Hepatocyte (in vitro differentiated cells): ENCODE measurements around the gene SATB2. TPM values are rescaled to one million over a fixed set of nuclear protein-coding genes. Genes with fewer than 3 reads are reported as not detected.

ENCODE experiments used
- DNase-seq: peaks from one replicate; pipeline ENCODE4 v3.0.0-alpha.2; 2016; ENCODE audit warnings: low spot score
- H2AFZ ChIP-seq: fragments of 200-600 bp; sonication (generic); 2 replicates; pipeline ENCODE4 v1.6.0; 2016; ENCODE audit warnings: antibody characterized with exemption, mild to moderate bottlenecking
- H3K27ac ChIP-seq: fragments of 200-600 bp; sonication (generic); 2 replicates; pipeline ENCODE4 v1.5.1; 2016; ENCODE audit warnings: mild to moderate bottlenecking
- H3K27me3 ChIP-seq: fragments of 200-600 bp; sonication (generic); 2 replicates; pipeline ENCODE4 v1.6.1; 2016
- H3K36me3 ChIP-seq: fragments of 200-600 bp; sonication (generic); replicated peaks from 2 replicates; pipeline ENCODE4 v1.5.1; 2016; ENCODE audit warnings: low read depth; ENCODE audit not compliant: insufficient read depth
- H3K4me1 ChIP-seq: fragments of 200-600 bp; sonication (generic); 2 replicates; pipeline ENCODE4 v1.5.1; 2016; ENCODE audit warnings: mild to moderate bottlenecking, moderate library complexity; ENCODE audit not compliant: insufficient read depth
- H3K4me2 ChIP-seq: fragments of 200-600 bp; sonication (generic); 2 replicates; pipeline ENCODE4 v1.6.0; 2016
- H3K4me3 ChIP-seq: fragments of 200-600 bp; sonication (generic); 2 replicates; pipeline ENCODE4 v1.5.1; 2016; ENCODE audit warnings: mild to moderate bottlenecking
- H3K79me2 ChIP-seq: fragments of 200-600 bp; sonication (generic); 2 replicates; pipeline ENCODE4 v1.6.0; 2017; ENCODE audit warnings: mild to moderate bottlenecking
- H3K9me2 ChIP-seq: fragments of 200-600 bp; sonication (generic); replicated peaks from 2 replicates; pipeline ENCODE4 v1.6.0; 2017; ENCODE audit warnings: mild to moderate bottlenecking; ENCODE audit not compliant: insufficient read depth
- H3K9me3 ChIP-seq: fragments of 200-600 bp; sonication (generic); 2 replicates; pipeline ENCODE4 v1.5.1; 2016; ENCODE audit warnings: low read depth, mild to moderate bottlenecking
- H4K20me1 ChIP-seq: fragments of 200-600 bp; sonication (generic); 2 replicates; pipeline ENCODE4 v1.6.0; 2016; ENCODE audit warnings: mild to moderate bottlenecking; ENCODE audit not compliant: insufficient read depth, poor library complexity, severe bottlenecking
- CTCF ChIP-seq: fragments of 200-600 bp; sonication (generic); IDR thresholded peaks from 2 replicates; pipeline ENCODE4 v1.5.1; 2016; ENCODE audit warnings: antibody characterized with exemption, mild to moderate bottlenecking; ENCODE audit not compliant: poor library complexity
- EZH2 ChIP-seq: fragments of 200-600 bp; sonication (generic); IDR thresholded peaks from 2 replicates; pipeline ENCODE4 v1.6.1; 2016; ENCODE audit warnings: antibody characterized with exemption, mild to moderate bottlenecking, borderline replicate concordance
- EZH2phosphoT487 ChIP-seq: fragments of 200-600 bp; sonication (generic); IDR thresholded peaks from one replicate; pipeline ENCODE4 v1.6.1; 2018; ENCODE audit warnings: antibody characterized with exemption, mild to moderate bottlenecking, low read depth, moderate library complexity; ENCODE audit not compliant: unreplicated experiment, severe bottlenecking
- WGBS: methylation state at CpG from one replicate; pipeline ENCODE4 v1.1.6; 2016; ENCODE audit warnings: low lambda C conversion rate; ENCODE audit errors: missing lambda C conversion rate; 5-methylcytosine and 5-hydroxymethylcytosine counted together
- polyA plus RNA-seq: library from polyadenylated mRNA; unstranded; fragments of >200 nt; fragmentation: Nextera tagmentation; extraction: Ambion mirVana; gene quantifications from 2 replicates; pipeline ENCODE4 v1.2.1, GENCODE V29; 2016
- total RNA-seq: library from RNA; depleted of rRNA; stranded (reverse); fragments of >200 nt; gene quantifications from 2 replicates; pipeline ENCODE4 v1.2.3, GENCODE V29; 2014

The SATB2 gene
- total and polyA plus RNA-seq, 2 experiments from 2014 or later, result 1.9 to 8.7 TPM

- Histone ChIP-seq H3K4me1 (no peaks in the 10 kb centered on the region), H3K36me3 (no peaks in the 10 kb centered on the region), H3K4me2 (no peak overlapping the region), H4K20me1 (no peaks in the 10 kb centered on the region), H2AFZ (no peak overlapping the region), H3K9me2 (no peaks in the 10 kb centered on the region), H3K9me3 (no peaks in the 10 kb centered on the region), H3K27ac (no peak overlapping the region), H3K79me2 (no peaks in the 10 kb centered on the region), H3K4me3 (no peak overlapping the region), H3K27me3 (no peaks in the 10 kb centered on the region)
- TF ChIP-seq EZH2phosphoT487 (no peak), CTCF (no peak), EZH2 (no peak)
- peak; percentile 69 for DNase-seq
- whole genome bisulfite sequencing, result 94% methylated on average over 1 of the region's 1 CpG
Measured at GRCh38 chr2:199315299-199316179, 142.2 kb downstream of the SATB2 start.

- DNase-seq, result no peak
- H3K79me2 ChIP-seq, result no peaks in the 10 kb centered on the region
- H3K27me3 ChIP-seq, result no peaks in the 10 kb centered on the region
- WGBS, result 96% methylated on average over 3 of the region's 3 CpGs
- no peaks in the 10 kb centered on the region for H3K9me3 ChIP-seq
- H3K4me2 ChIP-seq, result no peak overlapping the region
- H3K9me2 ChIP-seq, result no peaks in the 10 kb centered on the region
- no peak overlapping the region for H2AFZ ChIP-seq
- H3K36me3 ChIP-seq, result no peaks in the 10 kb centered on the region
- TF ChIP-seq EZH2 (no peak), CTCF (no peak), EZH2phosphoT487 (no peak)
- no peak overlapping the region for H3K4me3 ChIP-seq
- no peaks in the 10 kb centered on the region for H4K20me1 ChIP-seq
- H3K27ac ChIP-seq, result no peak overlapping the region
- H3K4me1 ChIP-seq, result no peaks in the 10 kb centered on the region
Measured at GRCh38 chr2:199312931-199313330, 144.8 kb downstream of the SATB2 start.

- Histone ChIP-seq H3K9me2 (no peaks in the 10 kb centered on the region), H3K36me3 (no peaks in the 10 kb centered on the region), H2AFZ (no peak overlapping the region), H3K4me3 (no peak overlapping the region), H4K20me1 (no peaks in the 10 kb centered on the region), H3K79me2 (no peaks in the 10 kb centered on the region), H3K9me3 (no peaks in the 10 kb centered on the region), H3K4me2 (no peak overlapping the region), H3K4me1 (no peaks in the 10 kb centered on the region), H3K27me3 (no peaks in the 10 kb centered on the region), H3K27ac (no peak overlapping the region)
- 96% methylated on average over 7 of the region's 7 CpGs for WGBS
- no peak for DNase-seq
- TF ChIP-seq EZH2phosphoT487 (no peak), CTCF (no peak), EZH2 (no peak)
Measured at GRCh38 chr2:199310771-199311585, 146.8 kb downstream of the SATB2 start.
